Measurements from ENCODE around the gene USP27X.

Gene USP27X

DNA sequence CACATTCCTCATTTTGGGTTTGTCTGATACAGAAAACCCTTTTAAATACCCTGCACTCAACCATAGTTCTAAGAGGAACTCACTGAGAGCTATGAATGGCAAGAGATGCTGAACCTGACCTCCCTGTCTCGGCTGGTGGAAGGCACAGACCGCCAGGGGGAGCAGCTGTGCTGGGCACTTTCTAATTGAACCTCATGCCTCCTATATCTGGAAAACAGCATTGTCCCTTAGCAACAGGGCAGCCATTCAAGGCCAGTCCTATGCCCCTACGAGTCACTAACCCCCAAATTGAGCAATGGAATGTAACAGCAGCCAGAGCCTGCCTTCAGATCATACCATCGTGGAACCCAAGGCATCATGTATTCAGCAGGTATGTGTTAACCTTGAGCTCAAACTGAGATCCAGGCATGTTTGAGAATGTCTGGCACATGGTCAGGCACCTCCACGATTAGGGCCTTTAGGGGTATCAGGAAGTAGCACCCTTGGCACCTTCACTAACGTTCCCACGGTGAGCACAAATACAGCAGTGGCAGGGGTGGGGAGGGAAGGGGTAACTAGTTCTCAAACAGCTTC, 5.1 kb downstream of the USP27X start:
- Histone ChIP-seq H3K79me2 (ENCODE audit: insufficient read depth, low read length) (0 out of 2 replicates have a peak, but pooled peaks cover 4% of the 10 kb centered on the region), H4K20me1 (ENCODE audit: insufficient read depth, low read length, poor library complexity, severe bottlenecking) (no peaks in the 10 kb centered on the region), H3K36me3 (ENCODE audit: insufficient read depth, low read length) (no peaks in the 10 kb centered on the region), H3K27me3 (ENCODE audit: insufficient read depth, low read length, poor library complexity, severe bottlenecking) (no peaks in the 10 kb centered on the region), H3K4me2 (ENCODE audit: low read depth, low read length, poor library complexity, severe bottlenecking) (no peak overlapping the region), H3K9ac (ENCODE audit: low read depth, low read length, poor library complexity, severe bottlenecking) (no peak overlapping the region), H3K9me2 (replicated peaks; ENCODE audit: low read depth, low read length) (no peaks in the 10 kb centered on the region), H3K4me1 (ENCODE audit: insufficient read depth, low read length, poor library complexity, severe bottlenecking) (peaks cover 6% of the 10 kb centered on the region), H3K4me3 (ENCODE audit: low read length, poor library complexity, severe bottlenecking) (no peak overlapping the region), H2AFZ (ENCODE audit: low read length) (no peak overlapping the region), H3K9me3 (ENCODE audit: insufficient read depth, low read depth, low read length) (no peaks in the 10 kb centered on the region), H3F3A (ENCODE audit: low read depth) (no peaks in the 10 kb centered on the region)
- TF ChIP-seq CTCF (conservative IDR thresholded peaks at IDR 0.05; ENCODE audit: low read length), result peak; percentile 74
- no peak for TF ChIP-seq EZH2phosphoT487 (IDR thresholded peaks at IDR 0.05; ENCODE audit: borderline replicate concordance)

DNA sequence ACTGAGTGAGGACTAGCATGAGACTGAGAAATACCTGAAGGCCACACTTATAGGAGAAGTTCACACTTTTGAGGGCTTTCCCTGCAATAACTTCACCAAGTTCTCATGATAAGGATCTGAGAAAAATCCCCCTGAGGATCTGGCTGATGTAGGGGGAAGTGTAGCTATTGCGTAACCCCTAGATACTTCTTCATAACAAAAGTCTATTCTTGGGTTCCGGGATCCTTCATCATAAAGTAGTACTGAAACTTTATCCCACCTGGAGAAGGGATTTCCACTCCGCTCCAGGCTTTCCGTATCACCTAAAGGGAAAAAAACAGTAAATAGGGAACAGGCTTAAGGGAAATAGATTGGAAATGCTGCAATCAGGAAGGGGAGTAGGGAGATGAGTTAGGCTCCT, 13.3 kb downstream of the USP27X start:
- H3K36me3 ChIP-seq (ENCODE audit: insufficient read depth, low read length), result no peaks in the 10 kb centered on the region
- H3K4me1 ChIP-seq (ENCODE audit: insufficient read depth, low read length, poor library complexity, severe bottlenecking), result no peaks in the 10 kb centered on the region
- no peaks in the 10 kb centered on the region for H3K27me3 ChIP-seq (ENCODE audit: insufficient read depth, low read length, poor library complexity, severe bottlenecking)
- H3K4me3 ChIP-seq (ENCODE audit: low read length, poor library complexity, severe bottlenecking), result no peak overlapping the region
- no peaks in the 10 kb centered on the region for H3K79me2 ChIP-seq (ENCODE audit: insufficient read depth, low read length)
- no peak overlapping the region for H3K9ac ChIP-seq (ENCODE audit: low read depth, low read length, poor library complexity, severe bottlenecking)
- H4K20me1 ChIP-seq (ENCODE audit: insufficient read depth, low read length, poor library complexity, severe bottlenecking), result no peaks in the 10 kb centered on the region
- TF ChIP-seq EZH2phosphoT487 (IDR thresholded peaks at IDR 0.05; ENCODE audit: borderline replicate concordance) (no peak), CTCF (conservative IDR thresholded peaks at IDR 0.05; ENCODE audit: low read length) (no peak)
- H3F3A ChIP-seq (ENCODE audit: low read depth), result no peaks in the 10 kb centered on the region
- no peaks in the 10 kb centered on the region for H3K9me3 ChIP-seq (ENCODE audit: insufficient read depth, low read depth, low read length)
- H3K4me2 ChIP-seq (ENCODE audit: low read depth, low read length, poor library complexity, severe bottlenecking), result no peak overlapping the region
- H2AFZ ChIP-seq (ENCODE audit: low read length), result no peak overlapping the region
- H3K9me2 ChIP-seq (replicated peaks; ENCODE audit: low read depth, low read length), result no peaks in the 10 kb centered on the region

GRCh38 chrX:49896951-49897350, 17.7 kb downstream of the USP27X start:
- Histone ChIP-seq H3K4me2 (ENCODE audit: low read depth, low read length, poor library complexity, severe bottlenecking) (no peak overlapping the region), H3K36me3 (ENCODE audit: insufficient read depth, low read length) (no peaks in the 10 kb centered on the region), H4K20me1 (ENCODE audit: insufficient read depth, low read length, poor library complexity, severe bottlenecking) (no peaks in the 10 kb centered on the region), H2AFZ (ENCODE audit: low read length) (no peak overlapping the region), H3K4me3 (ENCODE audit: low read length, poor library complexity, severe bottlenecking) (no peak overlapping the region), H3K9ac (ENCODE audit: low read depth, low read length, poor library complexity, severe bottlenecking) (no peak overlapping the region), H3K9me3 (ENCODE audit: insufficient read depth, low read depth, low read length) (no peaks in the 10 kb centered on the region), H3F3A (ENCODE audit: low read depth) (no peaks in the 10 kb centered on the region), H3K79me2 (ENCODE audit: insufficient read depth, low read length) (no peaks in the 10 kb centered on the region), H3K27me3 (ENCODE audit: insufficient read depth, low read length, poor library complexity, severe bottlenecking) (no peaks in the 10 kb centered on the region), H3K4me1 (ENCODE audit: insufficient read depth, low read length, poor library complexity, severe bottlenecking) (no peaks in the 10 kb centered on the region), H3K9me2 (replicated peaks; ENCODE audit: low read depth, low read length) (no peaks in the 10 kb centered on the region)
- TF ChIP-seq CTCF (conservative IDR thresholded peaks at IDR 0.05; ENCODE audit: low read length) (no peak), EZH2phosphoT487 (IDR thresholded peaks at IDR 0.05; ENCODE audit: borderline replicate concordance) (no peak)
